Right lobe of liver (tissue), 6 donors: ENCODE results near the gene PPP1R26. TPM values are rescaled to one million over a fixed set of nuclear protein-coding genes. Genes with fewer than 3 reads are reported as not detected.

Experiments used
- ATAC-seq, 4 donors: fragments of 200-7000 bp; cut with Tn5 transposase; one replicate each; pipeline ENCODE4 v1.9.1; 2020; ENCODE audit warnings: mild to moderate bottlenecking in 4 of 4, moderate library complexity in 4 of 4
- DNase-seq, 3 donors: peaks; one replicate each; pipeline ENCODE4 v3.0.0-alpha.2; 2020
- H3K27ac ChIP-seq, 3 donors: fragments of 200-600 bp; one replicate each; pipeline ENCODE4 v1.8.0; 2022
- H3K27me3 ChIP-seq, 2 donors: fragments of 200-600 bp; one replicate each; pipeline ENCODE4 v1.8.0; 2022
- H3K36me3 ChIP-seq, 4 donors: fragments of 200-600 bp; sonication (generic) in 1 of 4; one replicate each; pipeline versions ENCODE4 v1.5.1 to v1.8.0; 2017 to 2022; ENCODE audit warnings: control low read depth in 1 of 4
- H3K4me1 ChIP-seq, 4 donors: fragments of 200-600 bp; sonication (generic) in 1 of 4; one replicate each; pipeline versions ENCODE4 v1.5.1 to v1.8.0; 2017 to 2022; ENCODE audit warnings: control low read depth in 1 of 4
- H3K4me3 ChIP-seq, 3 donors: fragments of 200-600 bp; one replicate each; pipeline ENCODE4 v1.8.0; 2022
- H3K9me3 ChIP-seq, 4 donors: fragments of 200-600 bp; sonication (generic) in 1 of 4; one replicate each; pipeline versions ENCODE4 v1.5.1 to v1.8.0; 2017 to 2022; ENCODE audit warnings: control low read depth in 1 of 4
- CTCF ChIP-seq, 4 donors: fragments of 200-600 bp in 3 of 4; fragments of 450-650 bp in 1 of 4; IDR thresholded peaks; one replicate each; pipeline versions ENCODE4 v1.5.1 to v1.8.0; 2016 to 2022; ENCODE audit warnings: antibody characterized with exemption in 4 of 4, mild to moderate bottlenecking in 2 of 4
- POLR2A ChIP-seq: fragments of 450-650 bp; IDR thresholded peaks from one replicate; pipeline ENCODE4 v1.6.1; 2017; ENCODE audit warnings: antibody characterized with exemption, mild to moderate bottlenecking
- WGBS: methylation state at CpG from one replicate; pipeline ENCODE4 v1.1.6; 2018; ENCODE audit warnings: low coverage, low lambda C conversion rate; ENCODE audit not compliant: insufficient coverage; ENCODE audit errors: missing lambda C conversion rate; 5-methylcytosine and 5-hydroxymethylcytosine counted together
- intact Hi-C, 2 donors: fragments of 100-400 bp; cut with DNase I; formaldehyde crosslinking; loops; one replicate each; pipeline versions ENCODE4 v1.11.2 to v1.14.1; 2022
- total RNA-seq, 6 experiments: library from RNA; depleted of rRNA in 2 of 6; stranded (reverse); fragments of >200 nt in 2 of 6; fragmentation: NEBNext Ultra II Directional in 3 of 6; extraction: Animal tissue kit (Norgen Biotek cat#: 25700) in 3 of 6; gene quantifications; one replicate each; pipeline versions ENCODE4 v1.1.0 to v1.2.4, GENCODE V29; 2016 to 2023
- donor health status: DM: no; HTN: yes; CAD: no.
- donor health status: DM: no; HTN: no; CAD: no.
- donor health status: DM: no; HTN: no; CAD: no.
- donor health status: DM: no; HTN: yes; CAD: no.
- donor health status: DM: no; HTN: yes; CAD: no.

The PPP1R26 gene
- total RNA-seq, 6 experiments from 2014 or later, result 5.1 to 9.0 (median 7.7) TPM

GRCh38 chr9:135485385-135485784 is 5.8 kb downstream of the PPP1R26 start:
- H3K36me3 ChIP-seq, result peaks cover 0 to 24% (median 5%) of the 10 kb centered on the region in 4 donors
- peaks cover 0 to 21% (median 10%) of the 10 kb centered on the region in 4 donors for H3K4me1 ChIP-seq
- intact Hi-C loops, result no loop called here
- TF ChIP-seq POLR2A (no peak), CTCF (IDR thresholded peaks at IDR 0.05) (no peak)
- no peaks in the 10 kb centered on the region for H3K27me3 ChIP-seq
- 90% methylated on average over 11 of the region's 25 CpGs for WGBS
- no peak overlapping the region for H3K27ac ChIP-seq
- DNase-seq, result no peak
- H3K9me3 ChIP-seq, result no peaks in the 10 kb centered on the region
- ATAC-seq, result no peak
- H3K4me3 ChIP-seq, result no peak overlapping the region

- WGBS, result 100% methylated on average over 1 of the region's 21 CpGs
- DNase-seq, result peak in 1 of 3 donors; percentile 34
- Histone ChIP-seq H3K27ac (no peak overlapping the region), H3K36me3 (peaks cover 0 to 24% (median 5%) of the 10 kb centered on the region in 4 donors), H3K4me1 (peaks cover 0 to 21% (median 10%) of the 10 kb centered on the region in 4 donors), H3K4me3 (no peak overlapping the region), H3K27me3 (no peaks in the 10 kb centered on the region), H3K9me3 (no peaks in the 10 kb centered on the region)
- TF ChIP-seq POLR2A, result no peak
- no peak for TF ChIP-seq CTCF (IDR thresholded peaks at IDR 0.05)
- intact Hi-C loops, result no loop called here
- no peak for ATAC-seq
These were observed 6.2 kb downstream of the PPP1R26 start for GRCh38 chr9:135485832-135486231.

GRCh38 chr9:135486267-135487065 is 6.9 kb downstream of the PPP1R26 start:
- intact Hi-C loops, result no loop called here
- WGBS, result 89% methylated on average over 11 of the region's 33 CpGs
- ATAC-seq (no peak), DNase-seq (peak in 1 of 3 donors; percentile 38)
- Histone ChIP-seq H3K36me3 (peaks cover 0 to 24% (median 5%) of the 10 kb centered on the region in 4 donors), H3K4me3 (no peak overlapping the region), H3K27me3 (no peaks in the 10 kb centered on the region), H3K9me3 (no peaks in the 10 kb centered on the region), H3K4me1 (peaks cover 0 to 20% (median 10%) of the 10 kb centered on the region in 4 donors), H3K27ac (no peak overlapping the region)
- TF ChIP-seq CTCF (IDR thresholded peaks at IDR 0.05) (no peak), POLR2A (no peak)

- 100% methylated on average over 1 of the region's 40 CpGs for WGBS
- peak in 1 of 3 donors; percentile 52 for DNase-seq
These were observed 7.9 kb downstream of the PPP1R26 start for GRCh38 chr9:135487281-135488012.

More at GRCh38 chr9:135487281-135488012, 7.9 kb downstream of the PPP1R26 start:
- Histone ChIP-seq H3K9me3 (no peaks in the 10 kb centered on the region), H3K27me3 (no peaks in the 10 kb centered on the region), H3K27ac (no peak overlapping the region), H3K4me3 (no peak overlapping the region), H3K4me1 (peaks cover 0 to 25% (median 10%) of the 10 kb centered on the region in 4 donors), H3K36me3 (peaks cover 0 to 24% (median 5%) of the 10 kb centered on the region in 4 donors)
- TF ChIP-seq POLR2A (no peak), CTCF (IDR thresholded peaks at IDR 0.05) (no peak)
- ATAC-seq, result no peak
- intact Hi-C loops, result no loop called here
